Astrocyte (in vitro differentiated cells and primary cell): ENCODE results near the gene EVI5L. TPM values are rescaled to one million over a fixed set of nuclear protein-coding genes. Genes with fewer than 3 reads are reported as not detected.

Source experiments
- DNase-seq: peaks from one replicate; pipeline ENCODE4 v3.0.0-alpha.2; 2010; ENCODE audit warnings: low read depth
- FAIRE-seq: peaks from 2 replicates; lab custom pipeline; 2011; peaks lifted over from hg19 to GRCh38; lab: Jason Lieb, UNC
- H2AFZ ChIP-seq: 2 replicates; pipeline ENCODE4 v1.6.0; 2012; ENCODE audit warnings: low read depth, low read length, inconsistent platforms
- H3K27ac ChIP-seq: 2 replicates; pipeline ENCODE4 v1.5.1; 2011; ENCODE audit warnings: low read depth, low read length, inconsistent platforms
- H3K27me3 ChIP-seq: 2 replicates; pipeline ENCODE4 v1.6.0; 2011; ENCODE audit warnings: low read length, inconsistent platforms; ENCODE audit not compliant: insufficient read depth
- H3K36me3 ChIP-seq: 2 replicates; pipeline ENCODE4 v1.5.1; 2011; ENCODE audit warnings: low read length, inconsistent platforms; ENCODE audit not compliant: insufficient read depth
- H3K4me1 ChIP-seq: 2 replicates; pipeline ENCODE4 v1.5.1; 2011; ENCODE audit warnings: low read length, inconsistent platforms; ENCODE audit not compliant: insufficient read depth
- H3K4me2 ChIP-seq: 2 replicates; pipeline ENCODE4 v1.6.0; 2012; ENCODE audit warnings: low read length, inconsistent platforms
- H3K4me3 ChIP-seq: 2 replicates; pipeline ENCODE4 v1.5.1; 2011; ENCODE audit warnings: low read depth, mild to moderate bottlenecking, low read length, inconsistent platforms; ENCODE audit not compliant: insufficient read depth
- H3K79me2 ChIP-seq: 2 replicates; pipeline ENCODE4 v1.6.0; 2012; ENCODE audit warnings: mild to moderate bottlenecking, low read length, inconsistent platforms; ENCODE audit not compliant: insufficient read depth
- H3K9ac ChIP-seq: 2 replicates; pipeline ENCODE4 v1.6.0; 2012; ENCODE audit warnings: mild to moderate bottlenecking, low read length, inconsistent platforms
- H3K9me3 ChIP-seq: 2 replicates; pipeline ENCODE4 v1.5.1; 2012; ENCODE audit warnings: low read depth, mild to moderate bottlenecking, low read length, inconsistent platforms; ENCODE audit not compliant: insufficient read depth
- H4K20me1 ChIP-seq: 2 replicates; pipeline ENCODE4 v1.6.0; 2012; ENCODE audit warnings: low read length, inconsistent platforms; ENCODE audit not compliant: insufficient read depth
- H3K27ac Mint-ChIP-seq: one replicate; pipeline ENCODE4 v1.8.0; 2021; ENCODE audit warnings: mild to moderate bottlenecking, mixed read lengths; ENCODE audit not compliant: unreplicated experiment
- H3K27me3 Mint-ChIP-seq: one replicate; pipeline ENCODE4 v1.8.0; 2021; ENCODE audit warnings: low read depth, mixed read lengths; ENCODE audit not compliant: unreplicated experiment
- H3K36me3 Mint-ChIP-seq: one replicate; pipeline ENCODE4 v1.8.0; 2021; ENCODE audit warnings: low read depth, mixed read lengths; ENCODE audit not compliant: unreplicated experiment
- H3K4me1 Mint-ChIP-seq: one replicate; pipeline ENCODE4 v1.8.0; 2021; ENCODE audit warnings: low read depth, mixed read lengths; ENCODE audit not compliant: unreplicated experiment
- H3K4me3 Mint-ChIP-seq: one replicate; pipeline ENCODE4 v1.8.0; 2021; ENCODE audit warnings: mild to moderate bottlenecking, moderate library complexity, mixed read lengths; ENCODE audit not compliant: unreplicated experiment
- H3K9me3 Mint-ChIP-seq: one replicate; pipeline ENCODE4 v1.8.0; 2021; ENCODE audit warnings: mild to moderate bottlenecking, mixed read lengths; ENCODE audit not compliant: unreplicated experiment
- EZH2 ChIP-seq: IDR thresholded peaks from 2 replicates; pipeline ENCODE4 v1.6.1; 2012; ENCODE audit warnings: mild to moderate bottlenecking, low read length, inconsistent platforms; ENCODE audit not compliant: insufficient read depth
- total RNA-seq: library from RNA; stranded (reverse); gene quantifications from 2 replicates; pipeline ENCODE4 v1.2.1, GENCODE V29; 2021
- TF ChIP-seq, protein P1 (sequence below): IDR thresholded peaks from 2 replicates; pipeline ENCODE4 v1.5.1; 2011; ENCODE audit warnings: low read depth, mild to moderate bottlenecking, inconsistent platforms, low read length, moderate library complexity; ENCODE audit not compliant: insufficient read depth

EVI5L gene
- total RNA-seq, 1 donor from 2014 or later: 22.1 TPM

DNA sequence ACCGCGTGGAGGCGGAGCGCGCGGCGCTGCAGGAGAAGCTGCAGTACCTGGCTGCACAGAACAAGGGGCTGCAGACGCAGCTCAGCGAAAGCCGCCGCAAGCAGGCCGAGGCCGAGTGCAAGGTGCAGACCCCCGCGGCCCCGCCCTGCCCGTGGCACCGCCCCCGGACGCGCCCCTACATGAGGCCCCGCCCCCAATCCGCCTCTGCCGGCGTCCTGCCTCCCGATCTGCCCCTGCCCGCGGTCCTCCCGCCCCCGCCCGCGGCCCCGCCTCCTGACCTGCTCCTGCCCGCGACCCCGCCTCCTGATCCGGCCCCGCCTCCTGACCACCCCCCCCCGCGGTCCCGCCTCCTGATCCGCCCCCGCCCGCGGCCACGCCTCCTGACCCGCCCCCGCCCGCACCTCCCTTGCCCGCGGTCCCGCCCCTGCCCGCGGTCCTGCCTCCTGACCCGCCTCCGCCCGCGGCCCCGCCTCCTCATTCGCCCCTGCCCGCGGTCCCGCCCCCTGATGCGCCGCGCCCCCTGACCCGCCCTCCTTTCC, 32.5 kb downstream of the EVI5L start:
- H3K9me3 ChIP-seq: no peaks in the 10 kb centered on the region
- no peak overlapping the region for H3K9ac ChIP-seq
- peak overlapping the region; percentile 64 for H3K4me2 ChIP-seq
- Mint-ChIP-seq H3K4me3 (no peak overlapping the region), H3K36me3 (peaks cover 2% of the 10 kb centered on the region), H3K9me3 (no peaks in the 10 kb centered on the region), H3K27ac (no peak overlapping the region), H3K27me3 (peaks cover 23% of the 10 kb centered on the region), H3K4me1 (peaks cover 2% of the 10 kb centered on the region)
- no peaks in the 10 kb centered on the region for H3K4me1 ChIP-seq
- FAIRE-seq (no peak), DNase-seq (no peak)
- no peak for TF ChIP-seq EZH2
- TF ChIP-seq, protein P1, sequence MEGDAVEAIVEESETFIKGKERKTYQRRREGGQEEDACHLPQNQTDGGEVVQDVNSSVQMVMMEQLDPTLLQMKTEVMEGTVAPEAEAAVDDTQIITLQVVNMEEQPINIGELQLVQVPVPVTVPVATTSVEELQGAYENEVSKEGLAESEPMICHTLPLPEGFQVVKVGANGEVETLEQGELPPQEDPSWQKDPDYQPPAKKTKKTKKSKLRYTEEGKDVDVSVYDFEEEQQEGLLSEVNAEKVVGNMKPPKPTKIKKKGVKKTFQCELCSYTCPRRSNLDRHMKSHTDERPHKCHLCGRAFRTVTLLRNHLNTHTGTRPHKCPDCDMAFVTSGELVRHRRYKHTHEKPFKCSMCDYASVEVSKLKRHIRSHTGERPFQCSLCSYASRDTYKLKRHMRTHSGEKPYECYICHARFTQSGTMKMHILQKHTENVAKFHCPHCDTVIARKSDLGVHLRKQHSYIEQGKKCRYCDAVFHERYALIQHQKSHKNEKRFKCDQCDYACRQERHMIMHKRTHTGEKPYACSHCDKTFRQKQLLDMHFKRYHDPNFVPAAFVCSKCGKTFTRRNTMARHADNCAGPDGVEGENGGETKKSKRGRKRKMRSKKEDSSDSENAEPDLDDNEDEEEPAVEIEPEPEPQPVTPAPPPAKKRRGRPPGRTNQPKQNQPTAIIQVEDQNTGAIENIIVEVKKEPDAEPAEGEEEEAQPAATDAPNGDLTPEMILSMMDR: no peak
- H2AFZ ChIP-seq: peak overlapping the region; percentile 26
- H3K27ac ChIP-seq: no peak overlapping the region
- no peaks in the 10 kb centered on the region for H3K36me3 ChIP-seq
- no peaks in the 10 kb centered on the region for H3K79me2 ChIP-seq
- H3K4me3 ChIP-seq: no peak overlapping the region
- peaks cover 18% of the 10 kb centered on the region for H4K20me1 ChIP-seq
- H3K27me3 ChIP-seq: peaks cover 10% of the 10 kb centered on the region

DNA sequence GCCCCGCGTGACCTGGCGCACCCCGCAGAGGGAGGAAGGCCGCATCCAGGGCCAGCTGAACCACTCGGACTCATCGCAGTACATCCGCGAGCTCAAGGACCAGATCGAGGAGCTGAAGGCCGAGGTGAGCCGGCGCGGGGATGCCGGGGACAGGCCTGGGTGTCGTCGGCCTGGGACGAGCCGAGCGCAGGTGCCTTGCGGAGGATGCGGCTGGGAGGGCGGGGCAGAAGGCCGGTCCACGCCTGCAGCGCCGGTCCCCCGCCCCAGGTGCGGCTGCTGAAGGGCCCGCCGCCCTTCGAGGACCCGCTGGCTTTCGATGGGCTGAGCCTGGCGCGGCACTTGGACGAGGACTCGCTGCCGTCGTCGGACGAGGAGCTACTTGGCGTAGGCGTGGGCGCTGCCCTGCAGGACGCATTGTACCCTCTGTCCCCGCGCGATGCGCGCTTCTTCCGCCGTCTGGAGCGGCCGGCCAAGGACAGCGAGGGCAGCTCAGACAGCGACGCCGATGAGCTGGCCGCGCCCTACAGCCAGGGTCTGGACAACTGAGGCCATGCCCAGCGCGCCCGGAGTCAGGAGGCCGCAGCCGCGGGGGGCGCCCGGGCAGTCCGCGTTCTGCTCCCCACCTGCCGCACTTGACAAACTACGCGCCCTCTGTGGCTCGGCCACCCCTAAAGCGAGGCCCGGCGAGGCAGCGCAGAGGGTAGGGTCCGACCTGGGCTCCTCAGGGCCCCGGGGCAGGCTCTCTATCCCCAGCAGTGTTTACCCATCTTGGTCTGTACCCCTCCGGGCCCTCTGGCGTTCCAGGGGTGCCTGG, 33.3 kb downstream of the EVI5L start:
- no peak overlapping the region for H3K4me3 Mint-ChIP-seq
- no peak overlapping the region for H3K4me3 ChIP-seq
- TF ChIP-seq, protein P1: no peak
- TF ChIP-seq EZH2: no peak

More for the DNA sequence above, 33.3 kb downstream of the EVI5L start:
- no peaks in the 10 kb centered on the region for H3K79me2 ChIP-seq
- no peak for DNase-seq
- H3K4me1 ChIP-seq: no peaks in the 10 kb centered on the region
- Mint-ChIP-seq H3K27ac (no peak overlapping the region), H3K27me3 (peaks cover 25% of the 10 kb centered on the region), H3K9me3 (no peaks in the 10 kb centered on the region), H3K4me1 (peaks cover under 1% of the 10 kb centered on the region), H3K36me3 (peaks cover 2% of the 10 kb centered on the region)
- no peak overlapping the region for H3K9ac ChIP-seq
- H3K27me3 ChIP-seq: peaks cover 11% of the 10 kb centered on the region
- peaks cover 18% of the 10 kb centered on the region for H4K20me1 ChIP-seq
- no peak overlapping the region for H3K4me2 ChIP-seq
- H3K9me3 ChIP-seq: no peaks in the 10 kb centered on the region
- no peak overlapping the region for H3K27ac ChIP-seq
- H2AFZ ChIP-seq: no peak overlapping the region
- no peaks in the 10 kb centered on the region for H3K36me3 ChIP-seq
- FAIRE-seq: no peak
